ENCODE data around the gene FGF5.
A peak's percentile ranks its signal among the peaks of the same experiment; 100 is the strongest.

The FGF5 gene

GRCh38 chr4:80335226-80335553, 68.7 kb downstream of the FGF5 start:
- DNase-seq (ENCODE audit: low read depth in 1 of 2, low spot score in 1 of 2), result no peak

- DNase-seq (ENCODE audit: low read depth in 1 of 2, low spot score in 1 of 2), result peak in 1 of 2 donors; percentile 4
Observed at GRCh38 chr4:80335554-80336358, 69.3 kb downstream of the FGF5 start, which contains the start of gene CFAP299. CFAP299 (plus strand) TSS chr4:80335730.

- DNase-seq (ENCODE audit: low read depth in 1 of 2, low spot score in 1 of 2), result no peak
Observed at GRCh38 chr4:80336582-80336981, 70.1 kb downstream of the FGF5 start.

- DNase-seq (ENCODE audit: low read depth in 1 of 2, low spot score in 1 of 2), result no peak
Observed at GRCh38 chr4:80340036-80340435, 73.6 kb downstream of the FGF5 start.
